K562 (cell line): Measurements from ENCODE around the gene COX6B1. TPM values are rescaled to one million over a fixed set of nuclear protein-coding genes. Genes with fewer than 3 reads are reported as not detected.

Experiments used
- ATAC-seq: fragments of 200-7000 bp; cut with Tn5 transposase; 3 replicates; pipeline ENCODE4 v1.9.1; 2020; ENCODE audit warnings: moderate library complexity
- BruUV-seq: library from RNA; stranded (reverse); fragments of 400-500 nt; replicated peaks from 2 replicates; lab custom pipeline; 2021; lab: Mats Ljungman, UMichigan
- CTCF ChIA-PET: fragments of 300-600 bp; formaldehyde crosslinking; extraction: SDS; loops from one replicate; lab custom pipeline; 2021; ENCODE audit warnings: low intra/inter-chr PET ratio; lab: Yijun Ruan, JAX
- POLR2A ChIA-PET: fragments of 300-600, 350-650 bp; sonication (Branson Sonifier 250); formaldehyde crosslinking; extraction: SDS; loops from one replicate; lab custom pipeline; 2021; ENCODE audit warnings: antibody characterized with exemption, inconsistent platforms; lab: Yijun Ruan, JAX
- DNase-seq, 4 experiments: peaks; one replicate each; pipeline versions ENCODE4 v3.0.0 to v3.0.0-alpha.2; 2011 to 2018; ENCODE audit warnings: low spot score in 3 of 4, mixed read lengths in 3 of 4; ENCODE audit errors: extremely low read depth in 1 of 4
- FAIRE-seq: peaks from 2 replicates; lab custom pipeline; 2011; peaks lifted over from hg19 to GRCh38; lab: Jason Lieb, UNC
- H2AFZ ChIP-seq: 2 replicates; pipeline ENCODE4 v1.6.0; 2011; ENCODE audit warnings: low read depth, low read length, control low read depth, inconsistent platforms
- H3K27ac ChIP-seq: fragments of 200-600 bp; 3 replicates; pipeline ENCODE4 v1.8.0; 2011; ENCODE audit warnings: low read depth, mild to moderate bottlenecking, control low read depth, inconsistent platforms, low read length, moderate library complexity, mixed read lengths; ENCODE audit errors: extremely low read depth
- H3K27me3 ChIP-seq, 2 experiments: fragments of 300-600 bp in 1 of 2; 2 replicates in 1 of 2; 3 replicates in 1 of 2; pipeline versions ENCODE4 v1.6.0 to v1.8.0; 2011; ENCODE audit warnings: inconsistent platforms in 2 of 2, low read length in 2 of 2, mild to moderate bottlenecking in 1 of 2, mixed read lengths in 1 of 2, moderate library complexity in 1 of 2; ENCODE audit not compliant: control insufficient read depth in 2 of 2, insufficient read depth in 2 of 2
- H3K36me3 ChIP-seq: fragments of 300-600 bp; 3 replicates; pipeline ENCODE4 v1.8.0; 2011; ENCODE audit warnings: mild to moderate bottlenecking, low read length, inconsistent platforms; ENCODE audit not compliant: control insufficient read depth, insufficient read depth
- H3K4me1 ChIP-seq, 2 experiments: fragments of 200-600 bp in 1 of 2; replicated peaks in 1 of 2; 2 replicates in 1 of 2; 3 replicates in 1 of 2; pipeline versions ENCODE4 v1.5.1 to v1.8.0; 2011; ENCODE audit warnings: inconsistent platforms in 2 of 2, low read length in 2 of 2, mild to moderate bottlenecking in 1 of 2, mixed read lengths in 1 of 2, moderate library complexity in 1 of 2; ENCODE audit not compliant: control insufficient read depth in 2 of 2, insufficient read depth in 2 of 2
- H3K4me2 ChIP-seq: 2 replicates; pipeline ENCODE4 v1.6.1; 2011; ENCODE audit warnings: low read length, control low read depth, inconsistent platforms, mixed read lengths; ENCODE audit not compliant: insufficient read depth
- H3K4me3 ChIP-seq: fragments of 200-600 bp; sonication (generic), shearing (Covaris generic); 2 replicates; pipeline ENCODE4 v1.5.1; 2016; ENCODE audit warnings: control low read depth, inconsistent platforms
- H3K79me2 ChIP-seq: fragments of 200-600 bp; 3 replicates; pipeline ENCODE4 v1.8.0; 2011; ENCODE audit warnings: low read length, inconsistent platforms; ENCODE audit not compliant: control insufficient read depth, insufficient read depth
- H3K9ac ChIP-seq, 2 experiments: 2 replicates each; pipeline versions ENCODE4 v1.6.0 to v1.6.1; 2011; ENCODE audit warnings: low read depth in 2 of 2, low read length in 2 of 2, control low read depth in 1 of 2, inconsistent platforms in 1 of 2, mild to moderate bottlenecking in 1 of 2, mixed read lengths in 1 of 2; ENCODE audit not compliant: insufficient read depth in 1 of 2
- H3K9me1 ChIP-seq: one replicate; pipeline ENCODE4 v1.6.0; 2011; ENCODE audit warnings: inconsistent platforms, mild to moderate bottlenecking, low read length, moderate library complexity; ENCODE audit not compliant: control insufficient read depth, insufficient read depth
- H3K9me3 ChIP-seq: replicated peaks from 2 replicates; pipeline ENCODE4 v1.5.1; 2011; ENCODE audit warnings: low read depth, low read length, inconsistent platforms; ENCODE audit not compliant: control insufficient read depth, insufficient read depth
- H4K20me1 ChIP-seq: replicated peaks from 2 replicates; pipeline ENCODE4 v1.6.1; 2011; ENCODE audit warnings: low read length, inconsistent platforms, mixed read lengths; ENCODE audit not compliant: control insufficient read depth, insufficient read depth
- CBFA2T3 ChIP-seq: fragments of 450-650 bp; IDR thresholded peaks from 2 replicates; pipeline ENCODE4 v1.6.1; 2017
- ELF2 ChIP-seq: fragments of 250-450 bp; sonication (Bioruptor Pico); IDR thresholded peaks from 2 replicates; pipeline ENCODE4 v1.5.0; 2021; ENCODE audit warnings: mild to moderate bottlenecking
- FUS ChIP-seq: fragments of 200-400 bp; formaldehyde crosslinking; optimal IDR thresholded peaks from 2 replicates; pipeline ENCODE3; 2017; ENCODE audit warnings: low read depth, low read length
- HNRNPH1 ChIP-seq: fragments of 200-400 bp; formaldehyde crosslinking; optimal IDR thresholded peaks from 2 replicates; pipeline ENCODE3; 2017; ENCODE audit warnings: low read depth, mild to moderate bottlenecking, low read length, moderate library complexity
- KAT8 ChIP-seq: fragments of 450-650 bp; IDR thresholded peaks from 2 replicates; pipeline ENCODE4 v1.6.1; 2016; ENCODE audit warnings: low read depth, mild to moderate bottlenecking
- MBD1 ChIP-seq: fragments of 250-450 bp; sonication (Bioruptor Pico); IDR thresholded peaks from 2 replicates; pipeline ENCODE4 v1.8.0; 2022; ENCODE audit warnings: inconsistent platforms
- NELFE ChIP-seq: IDR thresholded peaks from 2 replicates; pipeline ENCODE4 v1.6.1; 2011; ENCODE audit warnings: mild to moderate bottlenecking; ENCODE audit not compliant: insufficient read depth, insufficient read length
- POLR2B ChIP-seq: fragments of 450-650 bp; IDR thresholded peaks from 2 replicates; pipeline ENCODE4 v1.6.1; 2018; ENCODE audit warnings: low read depth; ENCODE audit not compliant: partially characterized antibody
- RAD21 ChIP-seq, 2 experiments: fragments of 250-450 bp in 1 of 2; fragments of 450-650 bp in 1 of 2; sonication (Bioruptor Pico) in 1 of 2; formaldehyde crosslinking in 1 of 2; IDR thresholded peaks in 1 of 2; conservative IDR thresholded peaks in 1 of 2; 2 replicates each; pipeline versions ENCODE4 v1.4.0 to v1.8.0; 2020 to 2022; ENCODE audit warnings: mild to moderate bottlenecking in 2 of 2, moderate library complexity in 1 of 2
- RB1 ChIP-seq: fragments of 450-650 bp; IDR thresholded peaks from 2 replicates; pipeline ENCODE4 v1.6.1; 2017; ENCODE audit warnings: low read depth, mild to moderate bottlenecking
- SUPT5H ChIP-seq: fragments of 450-650 bp; IDR thresholded peaks from 2 replicates; pipeline ENCODE4 v1.6.1; 2016
- TAF1 ChIP-seq: IDR thresholded peaks from 2 replicates; pipeline ENCODE4 v1.6.1; 2011; ENCODE audit warnings: mild to moderate bottlenecking, low read length, moderate library complexity; ENCODE audit not compliant: insufficient read depth, control insufficient read depth, severe bottlenecking; ENCODE audit errors: extremely low read depth
- TAF9B ChIP-seq: fragments of 450-650 bp; IDR thresholded peaks from 2 replicates; pipeline ENCODE4 v1.6.1; 2018; ENCODE audit warnings: mild to moderate bottlenecking; ENCODE audit not compliant: partially characterized antibody
- TCF7L2 ChIP-seq: fragments of 150-350 bp; IDR thresholded peaks from 2 replicates; pipeline ENCODE4 v1.6.1; 2016; ENCODE audit warnings: low read depth, mild to moderate bottlenecking, low read length, moderate library complexity
- THAP12 ChIP-seq: fragments of 250-450 bp; sonication (Bioruptor Pico); IDR thresholded peaks from 2 replicates; pipeline ENCODE4 v1.9.0; 2021; ENCODE audit warnings: mild to moderate bottlenecking, inconsistent platforms
- ZC3H8 ChIP-seq: fragments of 450-650 bp; IDR thresholded peaks from 2 replicates; pipeline ENCODE4 v1.6.1; 2017
- ZNF561 ChIP-seq: fragments of 450-650 bp; formaldehyde crosslinking; conservative IDR thresholded peaks from 2 replicates; pipeline ENCODE4 v1.4.0; 2020; ENCODE audit warnings: mild to moderate bottlenecking, moderate library complexity
- ZNF764 ChIP-seq: fragments of 250-450 bp; sonication (Bioruptor Pico); IDR thresholded peaks from 2 replicates; pipeline ENCODE4 v1.4.0; 2020; ENCODE audit warnings: low read depth, mild to moderate bottlenecking, moderate library complexity
- ZNF830 ChIP-seq: fragments of 250-450 bp; sonication (Bioruptor Pico); IDR thresholded peaks from 2 replicates; pipeline ENCODE4 v1.5.0; 2021; ENCODE audit warnings: mild to moderate bottlenecking
- WGBS: fragments of 100-300 bp; shearing (Covaris generic); methylation state at CpG from one replicate; pipeline ENCODE4 v1.1.6; 2016; ENCODE audit warnings: low coverage, mixed read lengths; ENCODE audit not compliant: insufficient coverage; ENCODE audit errors: missing lambda C conversion rate; 5-methylcytosine and 5-hydroxymethylcytosine counted together
- in situ Hi-C: fragments of 300-500 bp; cut with MboI; formaldehyde crosslinking; loops from 4 replicates; pipeline ENCODE4 v1.15.0; 2018; ENCODE audit warnings: inconsistent platforms, mixed read lengths
- intact Hi-C: fragments of 100-400 bp; cut with micrococcal nuclease; formaldehyde crosslinking; loops from 2 replicates; pipeline ENCODE4 v1.14.2; 2022
- polyA plus RNA-seq, 8 experiments: library from polyadenylated mRNA; depleted of rRNA in 4 of 8; stranded (reverse) in 5 of 8; unstranded in 3 of 8; fragments of >200 nt; fragmentation: Nextera tagmentation in 2 of 8; fragmentation: Illumina TruSeq in 1 of 8; extraction: Ambion mirVana in 2 of 8; extraction: Trizol in 1 of 8; gene quantifications; 2 replicates each; pipeline versions ENCODE4 v1.2.1 to v1.2.3, GENCODE V29; 2011 to 2014; ENCODE audit warnings: inconsistent platforms in 1 of 8, missing spikeins in 1 of 8
- total RNA-seq, 7 experiments: library from RNA; depleted of rRNA in 6 of 7; stranded (reverse); fragments of >200 nt in 6 of 7; fragmentation: Illumina TruSeq in 2 of 7; extraction: Trizol in 2 of 7; gene quantifications; 2 replicates each; pipeline versions ENCODE4 v1.2.1 to v1.2.3, GENCODE V29; 2011 to 2021; ENCODE audit warnings: low replicate concordance in 1 of 7

COX6B1 gene
- total and polyA plus RNA-seq, 9 of the 15 experiments (the other 6 are each of a cell fraction or from before 2014, with no cell fraction given): 777 to 2,393 (median 1,219) TPM

DNA sequence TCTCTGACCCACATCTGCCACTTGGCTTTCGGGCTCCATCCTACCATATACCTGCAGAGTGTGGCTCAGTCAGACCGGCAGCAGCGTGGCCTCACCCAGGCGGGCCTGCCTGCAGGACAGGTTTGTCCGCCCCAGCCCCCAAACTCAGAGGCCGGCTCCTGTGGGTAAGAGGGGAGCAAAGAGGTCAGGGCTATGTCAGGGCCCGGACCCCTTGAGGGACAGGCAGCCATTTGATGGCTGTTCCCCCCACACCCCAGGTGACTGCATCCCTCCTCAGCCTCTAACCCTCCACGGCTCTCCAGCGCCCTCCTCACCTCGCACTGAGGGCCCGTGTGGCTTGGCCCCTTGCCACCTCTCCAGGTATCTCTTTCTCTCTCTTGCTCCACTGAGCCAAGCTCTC lies 43.9 kb downstream of the COX6B1 start:
- Histone ChIP-seq H3K79me2 (no peaks in the 10 kb centered on the region), H3K9me3 (peaks cover 5% of the 10 kb centered on the region; the same call in 1 of the 2 replicates), H3K27me3 (no peaks in the 10 kb centered on the region), H2AFZ (no peak overlapping the region), H3K4me3 (no peak overlapping the region), H3K36me3 (no peaks in the 10 kb centered on the region), H3K9ac (no peak overlapping the region), H3K27ac (no peak overlapping the region), H3K4me1 (no peaks in the 10 kb centered on the region; a peak in 1 of 5 replicates), H3K4me2 (no peak overlapping the region), H3K9me1 (no peaks in the 10 kb centered on the region), H4K20me1 (no peaks in the 10 kb centered on the region)
- ChIA-PET POLR2A (no interaction called here), CTCF (interaction anchor here (3.3 to 3.6 kb wide), 2 partner anchors 25 to 240 kb away, joined by 32 to 76 read pairs; partner anchors contain the start of gene KMT2B)
- WGBS: 42% methylated on average over 7 of the region's 11 CpGs
- in situ Hi-C loops (no loop called here), intact Hi-C loops (no loop called here)
- no peak for FAIRE-seq
- no peak for ATAC-seq
- no TSS peak for BruUV-seq
- no peak for DNase-seq
- TF ChIP-seq ZNF830 (CRISPR knock-in tag): no peak
- no peak for TF ChIP-seq SUPT5H
- TF ChIP-seq MBD1 (CRISPR knock-in tag): no peak
- no peak for TF ChIP-seq RB1
- no peak for TF ChIP-seq NELFE
- TF ChIP-seq POLR2B: no peak
- no peak for TF ChIP-seq KAT8
- TF ChIP-seq TAF1: no peak
- no peak for TF ChIP-seq FUS
- TF ChIP-seq TAF9B: no peak
- TF ChIP-seq ZNF561 (CRISPR knock-in tag): no peak
- no peak for TF ChIP-seq ELF2 (CRISPR knock-in tag)
- TF ChIP-seq TCF7L2: no peak
- TF ChIP-seq THAP12 (CRISPR knock-in tag): no peak
- no peak for TF ChIP-seq ZC3H8
- TF ChIP-seq CBFA2T3: no peak
- TF ChIP-seq RAD21 (CRISPR knock-in tag; conservative IDR thresholded peaks at IDR 0.05 in 1 of 2, IDR thresholded peaks at IDR 0.05 in 1 of 2): 0 out of 4 replicates have a peak, but pooled peaks of 1 of the 2 experiments have one; percentile 16
- TF ChIP-seq ZNF764 (CRISPR knock-in tag): no peak
- no peak for TF ChIP-seq HNRNPH1
